Posterior vena cava (tissue), 2 donors: ENCODE measurements around the gene CHTOP. TPM values are rescaled to one million over a fixed set of nuclear protein-coding genes. Genes with fewer than 3 reads are reported as not detected.
A peak's percentile ranks its signal among the peaks of the same experiment; 100 is the strongest.

ENCODE experiments used
- DNase-seq: peaks from one replicate; pipeline ENCODE4 v3.0.0-alpha.2; 2020; ENCODE audit warnings: low spot score
- intact Hi-C, 2 donors: fragments of 100-400 bp; cut with DNase I; formaldehyde crosslinking; loops; one replicate each; pipeline versions ENCODE4 v1.14.1 to v1.14.2; 2022 to 2023
- total RNA-seq, 2 donors: library from RNA; stranded (reverse); fragmentation: NEBNext Ultra II Directional; extraction: Animal tissue kit (Norgen Biotek cat#: 25700); gene quantifications; one replicate each; pipeline ENCODE4 v1.2.1, GENCODE V29; 2021
- donor health status: DM: yes; HTN: yes; CAD: no.
- donor health status: DM: yes; HTN: yes; CAD: no.

Gene CHTOP
- total RNA-seq, 2 donors from 2014 or later: 44.5 to 47.3 TPM

DNA sequence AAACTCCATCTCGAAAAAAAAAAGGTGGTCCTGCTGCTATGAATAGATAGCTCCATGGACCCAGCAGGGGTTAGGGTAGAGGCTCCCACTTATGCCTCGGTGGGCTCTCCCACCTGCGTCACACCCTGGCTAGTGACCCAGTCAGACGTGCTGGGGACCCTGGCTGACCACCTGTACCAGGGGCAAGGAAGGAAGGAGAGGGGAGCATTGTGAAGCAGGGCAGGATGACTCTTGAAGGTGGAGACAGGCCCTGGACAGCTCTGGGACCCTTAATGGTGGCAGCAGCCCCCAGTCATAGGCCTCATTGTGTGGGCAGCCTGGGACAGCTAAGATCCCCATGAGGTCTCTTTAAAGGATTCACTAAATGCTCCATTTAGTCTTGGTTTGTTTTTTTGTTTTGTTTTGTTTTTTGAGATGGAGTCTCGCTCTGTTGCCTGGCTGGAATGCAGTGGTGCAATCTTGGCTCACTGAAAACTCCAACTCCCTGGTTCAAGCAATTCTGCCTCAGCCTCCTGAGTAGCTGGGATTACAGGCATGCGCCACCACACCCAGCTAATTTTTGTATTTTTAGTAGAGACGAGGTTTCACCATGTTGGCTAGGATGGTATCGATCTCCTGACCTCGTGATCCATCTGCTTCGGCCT is 14.3 kb downstream of the CHTOP start:
- DNase-seq: no peak
- intact Hi-C loops: no loop called here

DNA sequence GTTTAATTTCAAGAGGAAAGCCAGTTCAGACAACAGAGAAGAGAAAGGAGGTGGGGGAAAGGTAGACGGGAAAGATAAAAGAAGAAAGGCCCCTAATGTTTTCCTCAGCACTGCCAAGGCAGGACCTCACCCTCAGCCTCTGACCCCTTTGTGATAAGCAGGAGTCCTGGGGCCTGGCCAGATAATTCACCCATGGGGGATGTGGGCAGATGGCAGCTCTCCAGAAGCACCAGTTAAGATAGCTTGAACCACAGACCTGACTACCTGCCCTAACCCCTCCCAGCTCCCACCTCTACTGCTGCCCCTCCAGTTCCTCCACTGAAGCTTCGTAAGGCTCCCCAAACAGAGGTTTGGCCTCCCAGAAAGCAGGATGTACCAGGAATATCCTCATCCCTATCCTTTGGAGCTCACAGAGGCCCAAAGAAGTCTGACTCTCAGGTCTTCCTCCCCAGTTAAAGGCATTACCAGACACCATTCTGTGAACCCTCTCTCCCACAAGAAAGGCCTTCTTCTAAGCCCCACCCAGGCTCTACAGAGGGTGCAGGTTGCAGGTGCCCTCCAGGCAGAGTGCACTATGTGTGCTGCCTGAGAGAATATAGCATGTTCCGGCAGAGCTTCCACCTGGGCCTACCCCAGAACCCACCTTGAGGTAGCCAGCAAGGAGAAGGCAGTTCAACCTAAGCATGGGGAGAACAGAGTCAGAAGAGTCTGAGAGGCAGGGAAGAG is 15.4 kb downstream of the CHTOP start:
- intact Hi-C loops: no loop called here
- no peak for DNase-seq

DNA sequence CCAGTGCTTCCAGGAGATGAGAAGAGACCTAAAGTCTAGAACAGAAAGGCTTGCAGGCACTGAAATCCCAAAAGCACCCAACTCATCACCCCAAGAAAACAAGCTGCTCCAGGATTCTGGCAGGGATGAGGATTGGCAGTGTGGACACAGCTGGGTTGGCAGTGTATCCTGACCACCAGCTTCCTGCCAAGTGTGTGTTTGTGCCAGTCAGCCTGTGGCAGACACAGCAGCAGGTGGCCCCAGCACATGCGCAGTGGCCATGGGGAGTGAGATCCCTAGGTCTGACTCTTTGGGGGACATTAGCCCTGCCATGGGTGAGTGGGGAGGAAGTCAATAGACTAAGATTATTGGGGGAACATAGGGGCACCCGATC is 16.0 kb downstream of the CHTOP start:
- intact Hi-C loops: no loop called here
- DNase-seq: no peak

DNA sequence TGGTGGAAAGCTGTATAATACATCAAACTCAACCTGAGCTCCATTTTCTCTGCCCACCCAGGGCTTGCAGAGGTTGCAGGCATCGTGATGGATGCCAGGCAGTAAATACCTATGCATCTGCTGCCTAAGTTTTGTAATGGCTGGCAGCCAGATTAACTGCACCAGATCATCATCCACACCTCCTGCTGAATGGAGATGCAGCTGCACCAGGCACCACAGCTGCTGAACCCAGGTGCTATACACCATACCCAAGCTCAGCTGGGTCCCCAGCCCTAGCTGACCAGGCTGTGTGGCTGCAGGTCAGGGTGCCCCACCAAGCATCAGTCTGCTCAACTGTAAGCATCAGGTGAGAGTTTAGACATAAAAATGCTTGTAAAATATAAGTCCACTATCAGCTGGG is 17.9 kb downstream of the CHTOP start:
- intact Hi-C loops: no loop called here
- DNase-seq: no peak

DNA sequence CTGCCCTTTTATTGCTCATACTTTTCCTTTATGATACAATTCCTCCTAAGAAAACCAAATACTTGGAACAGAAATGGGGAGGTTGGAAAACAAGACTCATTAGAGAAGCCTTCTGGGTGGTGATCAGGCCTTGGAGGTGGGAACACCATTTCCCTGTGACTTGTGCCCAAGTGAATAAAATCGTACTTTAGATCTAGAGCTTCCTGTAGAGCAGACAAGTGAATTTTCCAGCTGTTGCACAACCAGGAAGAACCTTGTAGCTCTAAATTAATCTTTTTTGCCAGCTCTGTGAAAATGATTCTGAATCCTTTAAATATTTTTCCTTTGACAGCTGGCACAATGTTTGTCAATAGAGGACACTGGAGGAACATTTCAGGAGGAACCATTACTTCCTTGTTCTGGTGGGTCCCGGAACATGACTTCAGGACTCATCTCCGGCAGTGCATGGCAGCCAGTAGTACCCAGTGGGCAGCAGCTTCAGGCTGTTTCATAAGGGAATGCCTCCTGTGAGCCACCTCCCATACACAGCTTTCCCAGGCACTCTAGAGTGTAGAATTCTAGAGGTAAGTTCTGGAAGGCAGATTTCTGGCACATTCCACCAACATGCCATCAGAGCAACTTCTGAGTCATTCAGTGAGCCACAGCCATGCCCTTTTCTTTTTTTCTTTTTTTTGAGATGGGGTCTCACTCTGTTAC is 19.1 kb downstream of the CHTOP start:
- no peak for DNase-seq
- intact Hi-C loops: no loop called here

DNA sequence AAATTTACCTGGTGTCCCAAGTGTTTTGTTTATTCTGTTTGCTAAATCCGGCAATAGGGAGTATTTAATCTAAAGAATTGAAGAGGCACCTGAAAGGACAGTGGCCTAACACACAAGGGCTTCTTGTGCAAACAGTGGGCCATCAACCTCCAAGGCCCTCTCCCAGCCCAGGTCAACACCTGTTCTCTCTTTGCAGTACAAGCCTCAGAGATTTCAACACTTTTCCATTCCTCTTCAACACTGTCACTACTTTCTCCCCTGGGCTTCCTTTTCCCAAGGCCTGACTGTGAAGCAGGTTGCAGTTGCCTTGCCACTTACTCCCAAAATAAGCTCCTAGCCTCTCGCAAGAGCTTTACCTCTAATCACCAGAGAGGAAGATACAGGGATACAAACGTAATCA is 21.5 kb downstream of the CHTOP start:
- DNase-seq: no peak
- intact Hi-C loops: no loop called here

DNA sequence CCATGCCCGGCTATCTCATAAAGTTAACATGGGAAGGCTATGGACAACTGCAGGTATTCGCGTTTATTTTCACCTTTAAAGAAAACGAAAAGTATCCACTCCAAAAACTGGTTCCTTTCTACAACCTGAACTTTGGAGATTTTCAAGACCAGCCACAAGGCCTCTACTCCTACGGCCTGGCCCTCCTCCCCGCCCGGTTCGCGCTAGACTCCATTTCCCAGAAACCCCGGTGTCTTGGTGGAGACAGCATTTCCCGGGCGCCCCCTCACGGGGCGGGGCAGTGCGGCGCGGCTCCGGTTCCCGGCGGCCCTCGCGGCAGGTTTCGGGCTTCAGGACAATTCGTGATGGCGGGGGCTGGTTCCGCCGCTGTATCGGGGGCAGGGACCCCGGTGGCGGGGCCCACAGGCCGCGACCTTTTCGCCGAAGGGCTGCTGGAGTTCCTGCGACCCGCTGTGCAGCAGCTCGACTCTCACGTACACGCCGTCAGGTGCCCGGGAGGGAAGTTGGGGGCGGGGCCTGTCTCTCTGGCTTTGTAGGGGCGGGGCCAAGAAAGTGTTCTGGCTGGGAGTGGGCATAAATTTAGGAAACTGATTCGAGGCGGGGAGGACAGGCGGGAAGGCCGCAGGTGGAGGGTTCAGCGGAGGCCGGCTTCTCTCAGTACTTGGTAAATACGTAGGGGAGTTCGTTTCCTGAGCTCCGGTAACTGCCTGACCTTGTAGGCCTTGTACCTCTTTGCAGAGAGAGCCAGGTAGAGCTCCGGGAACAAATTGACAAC is 24.7 kb downstream of the CHTOP start, which contains the start of gene SNAPIN:
SNAPIN (plus strand) TSS at position 304 of the 775 bp plus-strand sequence; CDS start at position 345, 41 bp downstream.
- DNase-seq: peak; percentile 97
- intact Hi-C loops: no loop called here

DNA sequence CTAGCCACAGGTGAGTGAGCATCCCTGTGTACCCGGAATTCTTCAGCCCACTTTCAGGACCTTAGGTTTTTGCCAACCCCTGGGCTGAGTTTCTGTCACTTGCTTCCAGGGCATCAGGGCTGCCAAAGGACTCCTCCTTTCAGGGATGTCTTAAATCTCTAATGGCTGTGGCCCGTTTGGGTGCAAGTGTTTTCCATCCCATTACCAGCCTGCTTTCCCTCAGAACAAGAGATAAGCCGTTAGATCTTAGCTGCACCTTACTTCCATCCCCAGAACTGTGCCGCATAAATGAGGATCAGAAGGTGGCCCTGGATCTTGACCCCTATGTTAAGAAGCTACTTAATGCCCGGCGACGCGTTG is 25.3 kb downstream of the CHTOP start:
- no peak for DNase-seq
- intact Hi-C loops: no loop called here

DNA sequence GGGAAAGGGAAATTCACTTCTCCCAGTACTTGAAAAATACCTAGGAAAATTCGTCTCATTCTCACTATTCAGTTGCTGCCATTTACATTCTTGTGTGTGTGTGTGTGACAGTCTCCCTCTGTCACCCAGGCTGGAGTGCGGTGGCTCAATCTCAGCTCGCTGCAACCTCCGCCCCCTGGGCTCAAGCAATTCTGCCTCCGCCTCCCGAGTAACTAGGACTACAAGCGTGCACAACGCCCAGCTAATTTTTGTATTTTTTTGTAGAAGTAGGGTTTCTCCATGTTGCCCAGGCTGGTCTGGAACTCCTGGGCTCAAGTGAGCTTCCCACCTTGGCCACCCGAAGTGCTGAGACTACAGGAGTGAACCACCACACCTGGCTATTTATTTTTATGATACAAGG is 25.8 kb downstream of the CHTOP start:
- DNase-seq: no peak
- intact Hi-C loops: loop anchor here in 1 of 2 donors (10.0 kb wide), 1 partner anchor 145 kb away; no protein-coding TSS in a partner anchor

DNA sequence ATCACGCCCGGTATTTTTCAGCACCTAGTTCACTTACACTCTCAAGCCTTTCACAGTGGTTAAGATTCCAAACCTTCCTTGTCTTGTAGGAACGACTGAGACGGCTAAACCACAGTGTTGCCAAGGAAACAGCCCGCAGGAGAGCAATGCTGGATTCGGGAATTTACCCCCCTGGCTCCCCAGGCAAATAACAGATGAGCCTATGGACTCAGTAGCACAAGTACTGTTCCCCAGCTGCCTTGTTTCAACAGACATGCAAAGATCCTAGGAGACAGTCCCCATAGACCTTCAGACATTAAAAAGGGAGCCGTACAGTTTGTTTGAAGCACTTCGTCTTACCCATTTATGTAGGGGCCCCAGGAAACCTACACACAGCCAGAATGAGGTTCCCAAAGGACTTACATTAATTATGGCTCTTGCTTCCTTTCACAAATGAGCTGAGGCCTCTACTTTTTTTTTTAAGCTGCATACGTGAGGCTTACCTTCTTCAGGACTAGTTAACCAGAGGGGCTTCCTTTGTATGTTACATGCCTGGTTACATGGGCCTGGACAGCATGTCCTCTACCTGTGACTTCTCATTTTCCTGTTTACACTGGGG is 27.3 kb downstream of the CHTOP start:
- no peak for DNase-seq
- intact Hi-C loops: loop anchor here in 1 of 2 donors (10.0 kb wide), 1 partner anchor 146 kb away; no protein-coding TSS in a partner anchor

DNA sequence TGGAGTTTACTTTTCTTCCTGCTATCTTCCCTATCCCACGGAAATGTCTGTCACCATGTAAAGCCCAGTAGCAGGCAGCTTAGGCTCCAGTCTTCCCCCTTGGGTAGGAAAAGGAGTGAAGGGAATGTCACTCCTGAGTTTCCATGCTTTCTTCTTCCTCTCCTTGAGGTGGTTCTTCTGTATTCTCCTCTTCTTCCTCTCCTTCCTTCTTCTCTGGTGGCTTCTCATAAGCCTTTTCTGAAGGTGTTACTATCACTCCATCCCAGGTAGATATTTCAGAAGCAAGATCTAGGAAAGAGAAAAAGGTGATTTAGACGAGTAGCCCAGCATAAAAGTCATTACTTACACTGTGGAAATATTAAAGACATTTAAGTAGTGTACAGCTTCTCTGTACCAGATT is 28.4 kb downstream of the CHTOP start:
- no peak for DNase-seq
- intact Hi-C loops: loop anchor here in 1 of 2 donors (10.0 kb wide), 1 partner anchor 147 kb away; no protein-coding TSS in a partner anchor

DNA sequence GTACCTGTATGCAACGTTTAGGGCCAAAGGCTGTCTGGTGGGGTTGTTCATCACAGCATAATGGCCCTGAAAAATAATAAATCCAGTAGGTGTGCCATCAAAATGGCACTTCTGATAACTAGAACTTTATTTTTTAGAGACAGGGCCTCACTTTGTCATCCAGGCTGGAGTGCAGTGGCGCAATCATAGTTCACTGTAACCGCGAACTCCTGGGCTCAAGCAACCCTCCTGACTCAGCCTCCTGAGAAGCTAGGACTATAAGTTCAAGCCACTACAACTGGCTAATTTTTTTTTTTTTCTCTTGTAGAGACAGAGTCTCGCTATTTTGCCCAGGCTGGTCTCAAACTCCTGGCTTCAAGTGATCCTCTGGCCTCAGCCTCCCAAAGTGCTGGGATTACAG is 29.3 kb downstream of the CHTOP start:
- intact Hi-C loops: loop anchor here in 1 of 2 donors (10.0 kb wide), 1 partner anchor 148 kb away; no protein-coding TSS in a partner anchor
- DNase-seq: no peak

DNA sequence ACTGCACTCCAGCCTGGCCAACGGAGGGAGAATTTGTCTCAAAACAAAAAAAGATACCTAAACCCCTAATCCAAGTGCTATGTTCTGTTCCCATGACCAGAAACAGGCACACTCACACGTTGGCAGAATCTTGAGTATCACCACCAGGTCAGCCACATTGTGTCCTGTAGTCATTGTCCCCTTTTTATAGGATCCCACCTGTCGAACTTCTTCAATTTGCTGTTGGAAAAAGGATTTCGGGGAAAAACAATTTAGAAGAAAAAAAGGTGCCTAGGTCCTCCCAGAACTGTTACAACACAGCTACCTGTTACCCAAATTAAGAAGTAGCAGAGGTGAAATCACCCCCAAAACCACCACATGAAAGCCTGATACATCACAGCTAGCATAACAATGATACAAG is 33.6 kb downstream of the CHTOP start:
- DNase-seq: no peak
- intact Hi-C loops: loop anchor here in 1 of 2 donors (10.0 kb wide), 1 partner anchor 153 kb away; no protein-coding TSS in a partner anchor

DNA sequence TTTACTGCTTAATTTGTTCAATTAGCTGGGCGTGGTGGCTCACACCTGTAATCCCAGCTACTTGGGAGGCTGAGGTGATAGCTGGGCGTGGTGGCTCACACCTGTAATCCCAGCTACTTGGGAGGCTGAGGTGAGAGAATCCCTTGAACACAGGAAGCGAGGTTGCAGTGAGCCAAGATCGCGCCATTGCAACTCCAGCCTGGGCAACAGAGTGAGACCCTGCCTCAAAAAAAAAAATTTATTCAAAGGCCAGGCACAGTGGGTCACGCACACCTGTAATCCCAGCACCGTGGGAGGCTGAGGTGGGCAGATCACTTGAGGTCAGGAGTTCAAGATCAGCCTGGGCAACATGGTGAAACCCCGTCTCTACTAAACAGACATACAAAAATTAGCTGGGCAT is 34.8 kb downstream of the CHTOP start:
- peak; percentile 38 for DNase-seq
- intact Hi-C loops: loop anchor here in 1 of 2 donors (10.0 kb wide), 1 partner anchor 154 kb away; no protein-coding TSS in a partner anchor

DNA sequence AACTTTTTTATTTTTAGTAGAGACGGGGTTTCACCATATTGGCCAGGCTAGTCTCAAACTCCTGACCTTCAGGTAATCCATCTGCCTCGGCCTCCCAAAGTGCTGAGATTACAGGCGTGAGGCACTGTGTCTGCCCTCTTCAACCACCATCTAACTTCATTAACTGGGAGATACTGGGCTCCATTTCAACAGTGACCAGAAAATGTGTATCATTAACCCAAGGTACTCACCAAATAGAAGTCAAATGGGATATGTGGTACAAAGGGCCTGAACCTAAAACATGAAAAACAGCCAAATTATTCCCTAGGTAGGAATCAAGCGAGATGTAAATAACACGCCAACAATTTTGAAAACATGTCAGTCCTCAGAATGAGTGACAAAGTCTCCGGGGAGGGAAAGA is 35.7 kb downstream of the CHTOP start:
- intact Hi-C loops: loop anchor here in 1 of 2 donors (10.0 kb wide), 1 partner anchor 155 kb away; no protein-coding TSS in a partner anchor
- no peak for DNase-seq

DNA sequence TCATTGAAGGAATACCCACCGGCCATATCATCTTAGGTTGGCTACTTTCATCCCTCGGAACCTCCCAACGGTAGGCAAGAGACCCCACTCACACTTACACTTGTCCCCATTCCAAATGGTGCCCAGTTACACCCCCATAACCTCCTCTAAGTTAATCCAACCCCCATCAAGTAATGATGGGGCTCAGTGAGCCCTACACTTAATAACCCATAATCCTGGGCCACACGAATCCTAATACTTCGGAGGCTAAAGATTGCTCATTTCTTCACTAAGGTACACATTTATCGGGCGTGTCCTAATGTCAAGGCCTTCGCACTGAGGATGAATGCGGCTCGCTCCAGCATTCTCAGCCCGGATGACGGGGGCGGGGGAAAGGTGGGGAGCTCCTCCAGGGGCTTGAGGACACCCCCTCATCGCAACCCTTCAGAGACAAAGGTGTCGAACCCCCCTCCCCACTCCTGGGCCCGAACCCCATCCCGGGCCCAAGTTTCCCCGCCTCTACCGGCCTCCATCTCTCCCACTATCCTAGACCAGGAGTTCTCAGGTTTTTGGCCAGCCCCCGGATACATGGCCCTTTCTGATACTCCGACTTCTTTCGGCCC is 36.5 kb downstream of the CHTOP start:
- DNase-seq: no peak
- intact Hi-C loops: no loop called here

DNA sequence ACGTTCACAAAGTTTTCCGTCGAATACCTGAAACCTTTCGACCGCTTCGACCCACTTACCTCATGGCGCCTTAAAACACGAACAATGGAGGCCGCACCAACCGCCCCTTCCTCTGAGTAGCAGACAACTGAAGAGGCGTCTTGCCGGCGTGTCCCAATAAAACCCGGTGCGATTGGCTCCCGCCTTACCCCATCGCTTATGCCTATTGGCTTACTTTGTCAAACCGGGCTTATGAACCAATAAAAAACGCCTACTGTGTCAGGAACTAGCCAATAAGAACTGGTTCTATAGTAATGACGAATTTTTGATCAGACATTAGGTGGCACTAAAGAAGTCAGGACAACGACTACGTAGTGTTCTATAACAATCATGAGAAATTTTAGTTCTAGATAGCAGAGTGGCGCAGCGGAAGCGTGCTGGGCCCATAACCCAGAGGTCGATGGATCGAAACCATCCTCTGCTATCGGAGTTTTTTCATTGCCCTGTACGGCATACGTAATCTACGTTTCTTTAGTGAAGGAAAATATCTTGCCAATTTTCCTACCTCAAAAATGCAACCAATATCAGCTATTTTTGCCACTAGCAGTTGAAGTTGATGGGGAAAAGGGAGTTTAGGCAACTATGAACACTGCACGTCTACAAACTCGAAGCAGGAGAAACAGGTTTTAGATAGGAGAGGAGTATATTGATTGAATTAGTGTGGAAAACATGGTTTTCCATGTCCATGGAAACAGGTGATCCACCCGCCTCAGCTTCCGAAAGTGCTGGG is 37.2 kb downstream of the CHTOP start, which contains the start of gene ILF2:
ILF2 (minus strand) TSS at position 135 of the 769 bp plus-strand sequence; CDS start at position 64, 71 bp downstream.
- DNase-seq: peak; percentile 99
- intact Hi-C loops: no loop called here
